GM15510 (cell line): ENCODE results near the gene STRA8.

ENCODE experiments used
- POLR2A ChIP-seq: IDR thresholded peaks from 3 replicates; pipeline ENCODE4 v1.6.1; 2011; ENCODE audit warnings: borderline replicate concordance; ENCODE audit not compliant: insufficient read length; ENCODE audit errors: extremely low read depth

The STRA8 gene

GRCh38 chr7:135197906-135198655, 35.6 kb upstream of the STRA8 start:
- no peak for TF ChIP-seq POLR2A

GRCh38 chr7:135199439-135199838, 34.2 kb upstream of the STRA8 start:
- TF ChIP-seq POLR2A = no peak

GRCh38 chr7:135200821-135201331, 32.8 kb upstream of the STRA8 start:
- no peak for TF ChIP-seq POLR2A

- TF ChIP-seq POLR2A = no peak
These were observed 32.3 kb upstream of the STRA8 start for GRCh38 chr7:135201350-135201749.

GRCh38 chr7:135204341-135204749, 29.3 kb upstream of the STRA8 start:
- TF ChIP-seq POLR2A = no peak

GRCh38 chr7:135204876-135205275, 28.8 kb upstream of the STRA8 start:
- TF ChIP-seq POLR2A = no peak

GRCh38 chr7:135205850-135206249, 27.8 kb upstream of the STRA8 start:
- no peak for TF ChIP-seq POLR2A

GRCh38 chr7:135206941-135207391, 26.7 kb upstream of the STRA8 start:
- TF ChIP-seq POLR2A = no peak

- TF ChIP-seq POLR2A = no peak
These were observed 26.1 kb upstream of the STRA8 start for GRCh38 chr7:135207406-135208101.

GRCh38 chr7:135208102-135208793, 25.4 kb upstream of the STRA8 start:
- no peak for TF ChIP-seq POLR2A

GRCh38 chr7:135209225-135209834, 24.3 kb upstream of the STRA8 start:
- no peak for TF ChIP-seq POLR2A

GRCh38 chr7:135210888-135211178, 22.8 kb upstream of the STRA8 start:
- no peak for TF ChIP-seq POLR2A

- peak; percentile 92 for TF ChIP-seq POLR2A
These were observed 22.3 kb upstream of the STRA8 start, which contains the start of gene WDR91 for GRCh38 chr7:135211179-135211945. Gene WDR91, minus strand, starts transcription at chr7:135211526. Its CDS starts 24 bp downstream, at chr7:135211502.

- no peak for TF ChIP-seq POLR2A
These were observed 19.8 kb upstream of the STRA8 start for GRCh38 chr7:135213831-135214230.
